Melanocyte of skin (primary cell): ENCODE data around the gene ERBB2. TPM values are rescaled to one million over a fixed set of nuclear protein-coding genes. Genes with fewer than 3 reads are reported as not detected.

Experiments
- small RNA-seq, 2 donors: library from RNA; depleted of rRNA; stranded (forward); fragments of <200 nt; gene quantifications; one replicate each; pipeline ENCODE3, GENCODE V24; 2012
- total RNA-seq, 2 donors: library from RNA; depleted of rRNA; stranded (reverse); fragments of >200 nt; gene quantifications; 2 replicates each; pipeline ENCODE4 v1.2.3, GENCODE V29; 2012

The ERBB2 gene
- 10 to 100 TPM; 29.0 to 32.7 TPM for total RNA-seq

GRCh38 chr17:39699818-39700147, at the start of gene ERBB2:
Gene ERBB2, plus strand, starts transcription at chr17:39700064. Its CDS starts 175 bp downstream, at chr17:39700239.

DNA sequence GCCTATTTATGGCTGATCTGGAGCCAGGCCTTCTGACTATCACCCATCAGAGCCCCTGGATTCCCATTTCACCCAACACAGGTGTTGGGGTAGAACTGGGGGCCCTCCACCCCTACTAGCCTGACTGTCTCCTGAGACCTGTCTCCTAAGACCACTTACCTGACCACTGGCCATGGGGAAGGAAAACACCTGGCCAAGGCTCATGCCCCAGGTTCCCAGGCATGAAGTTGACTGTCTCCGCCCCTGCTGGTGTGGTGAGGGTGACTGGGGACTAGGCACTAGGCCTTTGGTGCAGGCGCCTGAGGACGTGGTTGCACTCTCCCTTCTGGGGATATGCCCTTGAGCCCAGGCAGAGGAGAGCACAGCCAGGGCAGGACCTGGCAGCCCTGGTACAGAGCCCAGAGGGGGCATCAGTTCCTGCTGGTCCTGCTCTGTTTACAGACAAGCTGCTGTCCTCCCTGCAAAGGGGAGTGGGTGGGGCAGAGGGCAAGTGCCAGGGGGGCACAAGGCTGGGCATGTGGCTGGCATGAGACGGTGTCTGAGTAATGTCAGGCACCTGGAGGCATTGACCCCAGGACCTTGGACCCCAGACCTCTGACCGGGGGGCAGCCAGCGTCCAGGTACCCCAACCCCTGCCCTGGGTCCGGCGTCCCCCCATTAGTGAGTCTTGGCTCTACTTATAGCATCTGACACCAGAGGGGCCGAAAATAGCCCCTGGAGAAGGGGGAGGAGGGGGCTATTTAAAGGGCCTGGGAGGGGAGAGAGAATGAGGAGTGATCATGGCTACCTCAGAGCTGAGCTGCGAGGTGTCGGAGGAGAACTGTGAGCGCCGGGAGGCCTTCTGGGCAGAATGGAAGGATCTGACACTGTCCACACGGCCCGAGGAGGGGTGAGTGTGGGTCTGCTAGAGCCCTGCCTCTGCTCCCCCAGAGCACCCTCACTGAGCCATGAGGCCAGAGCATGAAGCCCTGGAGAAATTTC, 35.0 kb upstream of the ERBB2 start, which contains the start of gene TCAP:
TSS of gene TCAP (plus strand) at position 769 of the 981 bp plus-strand sequence. CDS start at position 780, 11 bp downstream.

GRCh38 chr17:39667945-39668924, 31.6 kb upstream of the ERBB2 start, which contains the start of gene PNMT:
Gene PNMT, plus strand, starts transcription at chr17:39668453. Its CDS starts 23 bp downstream, at chr17:39668476.

DNA sequence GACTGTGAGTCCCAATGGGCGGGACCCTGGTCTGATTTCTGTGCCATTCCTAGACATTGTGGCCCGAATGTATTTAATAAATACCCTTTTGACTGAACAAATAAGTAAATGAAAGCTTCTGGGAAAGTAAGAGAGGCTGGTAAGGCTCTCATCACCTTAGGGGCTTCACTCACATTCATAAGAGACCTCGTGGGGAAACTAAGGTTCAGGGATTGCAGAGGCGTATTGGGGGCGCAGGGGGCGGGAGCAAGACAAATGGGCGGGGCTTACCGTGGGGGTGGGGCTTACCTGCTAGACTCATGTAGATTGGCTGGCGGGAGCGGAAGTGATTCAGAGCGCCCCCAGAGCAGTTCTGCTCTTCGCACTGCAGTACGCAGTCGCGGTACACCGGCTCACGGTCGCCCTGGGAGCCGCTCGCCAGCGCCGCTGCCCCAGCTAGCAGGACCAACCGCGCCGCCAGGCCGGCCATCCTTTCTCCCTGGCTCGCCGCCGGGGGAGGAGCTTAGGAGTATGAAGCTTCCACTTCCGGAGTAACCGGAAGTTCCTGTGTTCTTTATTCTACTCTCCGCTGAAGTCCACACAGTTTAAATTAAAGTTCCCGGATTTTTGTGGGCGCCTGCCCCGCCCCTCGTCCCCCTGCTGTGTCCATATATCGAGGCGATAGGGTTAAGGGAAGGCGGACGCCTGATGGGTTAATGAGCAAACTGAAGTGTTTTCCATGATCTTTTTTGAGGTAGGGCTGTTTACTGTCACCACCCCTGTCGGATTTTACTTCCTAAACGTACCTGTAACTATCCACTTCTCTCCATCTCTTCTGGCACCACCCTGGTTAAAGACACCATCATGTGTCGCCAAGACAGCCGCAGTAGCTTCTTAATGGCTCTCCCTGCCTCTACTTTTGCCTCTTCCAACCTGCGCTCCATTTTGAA, 12.1 kb upstream of the ERBB2 start, which contains the start of gene PGAP3:
TSS of gene PGAP3 (minus strand) at position 512 of the 929 bp plus-strand sequence. CDS start at position 469, 43 bp downstream.

GRCh38 chr17:39730095-39730921, 30.4 kb downstream of the ERBB2 start, which contains the start of gene MIEN1:
Gene MIEN1, minus strand, starts transcription at chr17:39730532. Its CDS starts 37 bp downstream, at chr17:39730495.

DNA sequence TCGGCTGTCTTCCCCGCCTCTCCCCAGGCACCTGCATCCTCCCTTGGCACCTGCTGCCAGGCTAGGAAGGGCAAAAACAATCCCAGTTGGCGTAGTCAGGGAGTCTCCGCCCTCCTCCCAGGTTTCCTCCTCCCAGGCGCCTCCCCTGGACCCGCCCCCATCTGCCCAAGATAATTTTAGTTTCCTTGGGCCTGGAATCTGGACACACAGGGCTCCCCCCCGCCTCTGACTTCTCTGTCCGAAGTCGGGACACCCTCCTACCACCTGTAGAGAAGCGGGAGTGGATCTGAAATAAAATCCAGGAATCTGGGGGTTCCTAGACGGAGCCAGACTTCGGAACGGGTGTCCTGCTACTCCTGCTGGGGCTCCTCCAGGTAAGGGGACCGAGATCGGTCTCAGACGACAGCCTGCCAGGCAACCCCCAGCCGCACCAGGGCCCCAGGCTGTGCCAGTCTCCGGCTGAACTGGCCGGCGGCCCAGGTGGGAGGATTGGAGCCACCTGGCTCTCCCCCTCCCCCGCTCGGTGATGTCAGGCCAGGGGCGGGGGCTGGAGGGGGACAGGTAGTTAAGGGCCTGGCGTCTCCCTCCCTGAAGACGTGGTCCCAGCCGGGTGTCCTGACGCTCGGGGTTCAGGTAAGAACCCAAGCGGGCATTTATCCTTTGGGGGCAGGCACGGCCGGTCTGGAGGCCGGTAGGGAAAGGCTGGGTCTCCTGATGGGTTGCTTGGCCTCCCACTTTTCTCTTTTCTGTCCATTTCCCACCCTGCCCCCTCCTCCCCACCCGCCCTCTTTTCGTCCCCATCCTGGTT, 38.1 kb downstream of the ERBB2 start, which contains the start of gene GRB7:
TSS of gene GRB7 (plus strand) at position 179 of the 808 bp plus-strand sequence. CDS start 4,364 bp downstream, outside the sequence.

Small RNAs within 50 kb of the gene (small RNA-seq; reads per million reads assigned to genes)
- 0 reads per million in 2 donors for gene MIR4728

Other genes with a start within 250 kb of the ERBB2 start
- 10 to 100 TPM; 23.4 to 30.6 TPM for gene MED1, start 248.8 kb upstream of the ERBB2 start, total RNA-seq
- 10 to 100 TPM; 37.9 to 44.0 TPM for gene CDK12, start 238.6 kb upstream of the ERBB2 start, total RNA-seq
- gene NEUROD2, start 92.1 kb upstream of the ERBB2 start, total RNA-seq: not detected
- not detected for gene PPP1R1B, start 73.1 kb upstream of the ERBB2 start, total RNA-seq
- gene STARD3, start 62.9 kb upstream of the ERBB2 start, total RNA-seq: 10 to 100 TPM; 37.2 to 39.3 TPM
- gene TCAP, start 34.7 kb upstream of the ERBB2 start, total RNA-seq: under 1 TPM; 0.33 to 0.34 TPM
- gene PNMT, start 31.6 kb upstream of the ERBB2 start, total RNA-seq: not detected
- gene PGAP3, start 12.0 kb upstream of the ERBB2 start, total RNA-seq: 1 to 10 TPM; 4.0 to 8.3 TPM
- 10 to 100 TPM; 19.6 to 26.8 TPM for gene MIEN1, start 30.5 kb downstream of the ERBB2 start, total RNA-seq
- gene GRB7, start 37.9 kb downstream of the ERBB2 start, total RNA-seq: under 1 TPM in 1 of 2 donors, not detected in 1; 0.33 TPM
- gene IKZF3, start 164.2 kb downstream of the ERBB2 start, total RNA-seq: not detected
- gene ZPBP2, start 168.1 kb downstream of the ERBB2 start, total RNA-seq: not detected
- 1 to 10 TPM; 1.7 to 2.0 TPM for gene GSDMB, start 218.6 kb downstream of the ERBB2 start, total RNA-seq
- 10 to 100 TPM; 21.3 to 35.8 TPM for gene ORMDL3, start 227.5 kb downstream of the ERBB2 start, total RNA-seq
- not detected for gene LRRC3C, start 227.7 kb downstream of the ERBB2 start, total RNA-seq